Mucosa of descending colon (tissue), 3 donors: Measurements from ENCODE around the gene LPCAT1. TPM values are rescaled to one million over a fixed set of nuclear protein-coding genes. Genes with fewer than 3 reads are reported as not detected.

Experiments
- ATAC-seq: fragments of 200-7000 bp; cut with Tn5 transposase; one replicate; pipeline ENCODE4 v1.9.1; 2020; ENCODE audit warnings: mild to moderate bottlenecking, moderate library complexity
- DNase-seq, 3 donors: peaks; one replicate each; pipeline ENCODE4 v3.0.0-alpha.2; 2020
- H3K36me3 ChIP-seq: fragments of 200-600 bp; one replicate; pipeline ENCODE4 v1.8.0; 2021; ENCODE audit warnings: low read depth, mild to moderate bottlenecking
- H3K4me1 ChIP-seq: fragments of 200-600 bp; one replicate; pipeline ENCODE4 v1.8.0; 2021; ENCODE audit warnings: low read depth, mild to moderate bottlenecking
- H3K4me3 ChIP-seq: fragments of 200-600 bp; one replicate; pipeline ENCODE4 v1.8.0; 2021; ENCODE audit warnings: mild to moderate bottlenecking
- H3K9me3 ChIP-seq: fragments of 200-600 bp; one replicate; pipeline ENCODE4 v1.8.0; 2021; ENCODE audit warnings: mild to moderate bottlenecking
- CTCF ChIP-seq: fragments of 200-600 bp; IDR thresholded peaks from one replicate; pipeline ENCODE4 v1.8.0; 2022; ENCODE audit warnings: antibody characterized with exemption, mild to moderate bottlenecking
- intact Hi-C, 2 donors: fragments of 100-400 bp; cut with DNase I in 1 of 2; cut with micrococcal nuclease in 1 of 2; formaldehyde crosslinking; loops; one replicate each; pipeline versions ENCODE4 v1.11.0 to v1.11.1; 2022; cut with DNase I, micrococcal nuclease
- total RNA-seq, 3 donors: library from RNA; stranded (reverse); fragmentation: NEBNext Ultra II Directional in 2 of 3; extraction: Animal tissue kit (Norgen Biotek cat#: 25700) in 2 of 3; gene quantifications; one replicate each; pipeline versions ENCODE4 v1.2.1 to v1.2.4, GENCODE V29; 2021 to 2023
- donor health status: DM: no; HTN: no; CAD: no; lungs with moderate emphysema.
- donor health status: DM: no; HTN: no; CAD: no.
- donor health status: DM: no; HTN: yes; CAD: no.

The LPCAT1 gene
- total RNA-seq, 3 donors from 2014 or later, result 6.7 to 27.2 (median 26.0) TPM

DNA sequence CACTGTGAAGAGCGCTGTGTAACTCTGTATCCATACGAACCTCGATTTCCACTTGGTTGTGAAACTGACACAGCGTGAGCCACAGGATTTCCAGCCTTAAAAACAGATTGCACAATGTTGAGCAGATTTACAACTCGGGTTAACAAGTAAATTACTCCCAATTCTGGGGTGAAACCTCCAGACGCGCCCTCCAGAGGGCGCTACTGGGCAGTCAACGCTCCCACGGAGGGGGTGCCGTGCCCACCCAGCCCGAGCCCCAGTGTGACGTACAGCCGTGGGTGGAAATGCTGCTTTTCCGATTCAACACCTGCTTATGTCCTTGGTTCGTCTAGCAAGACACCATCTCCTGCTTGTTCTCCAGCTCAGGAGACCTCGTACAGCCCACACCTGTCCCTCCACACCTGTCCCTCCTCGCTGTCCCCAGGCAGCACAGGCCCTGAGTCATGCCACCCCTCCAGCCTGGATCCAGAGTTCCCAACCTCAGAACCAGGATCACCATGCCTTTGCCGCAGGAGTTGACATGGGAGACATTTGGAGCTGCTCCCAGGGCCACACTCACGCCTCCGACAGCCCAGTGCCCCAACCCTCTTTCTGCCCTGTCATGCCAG is 44.1 kb downstream of the LPCAT1 start:
- H3K4me1 ChIP-seq, result no peaks in the 10 kb centered on the region
- H3K4me3 ChIP-seq, result no peak overlapping the region
- H3K9me3 ChIP-seq, result no peaks in the 10 kb centered on the region
- intact Hi-C loops, result no loop called here
- peak; percentile 20 for TF ChIP-seq CTCF
- peak; percentile 59 for ATAC-seq
- DNase-seq, result peak; percentile 33 to 62 (median 46)
- no peaks in the 10 kb centered on the region for H3K36me3 ChIP-seq

GRCh38 chr5:1479066-1479465 is 44.7 kb downstream of the LPCAT1 start:
- DNase-seq (no peak), ATAC-seq (no peak)
- H3K4me1 ChIP-seq, result no peaks in the 10 kb centered on the region
- intact Hi-C loops, result no loop called here
- no peaks in the 10 kb centered on the region for H3K9me3 ChIP-seq
- H3K36me3 ChIP-seq, result no peaks in the 10 kb centered on the region
- no peak overlapping the region for H3K4me3 ChIP-seq
- TF ChIP-seq CTCF, result no peak

DNA sequence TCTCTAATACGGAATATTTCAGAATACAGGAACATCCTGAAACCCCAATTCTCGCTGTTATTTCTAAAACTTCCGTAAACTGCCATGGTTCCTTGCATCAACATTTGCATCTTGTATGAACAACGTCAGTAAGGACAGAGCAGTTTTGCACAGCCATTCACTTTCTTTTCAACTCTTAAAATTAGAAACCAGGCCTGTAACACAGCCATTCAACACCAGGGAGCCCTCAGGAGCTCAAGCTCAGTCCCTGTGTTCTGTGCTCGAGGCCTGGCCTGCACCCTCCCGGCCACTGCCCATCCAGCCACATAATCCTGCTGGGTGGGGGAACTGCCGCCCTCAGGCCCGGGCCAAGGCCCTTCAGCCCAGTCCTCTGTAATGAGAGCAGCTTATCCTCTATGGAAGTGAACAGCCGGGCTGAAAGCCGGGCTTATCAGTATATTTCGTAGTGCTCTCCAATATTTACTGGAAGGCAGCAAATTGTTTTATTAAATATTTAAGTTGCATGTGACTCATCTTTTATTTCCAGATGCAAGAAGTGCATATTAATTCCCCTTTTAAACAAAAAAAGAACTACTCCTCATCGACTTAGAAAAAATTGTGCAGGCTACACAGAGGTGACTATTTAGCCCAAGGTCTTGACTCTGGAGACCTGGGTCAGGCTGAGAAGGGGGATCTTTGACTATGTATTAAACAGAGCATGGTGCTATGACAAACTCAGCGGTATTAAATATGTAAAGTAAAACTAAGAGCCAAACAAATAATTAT is 45.3 kb downstream of the LPCAT1 start:
- intact Hi-C loops, result no loop called here
- no peak for ATAC-seq
- Histone ChIP-seq H3K4me1 (no peaks in the 10 kb centered on the region), H3K4me3 (no peak overlapping the region), H3K36me3 (no peaks in the 10 kb centered on the region), H3K9me3 (no peaks in the 10 kb centered on the region)
- no peak for TF ChIP-seq CTCF
- DNase-seq, result peak in 1 of 3 donors; percentile 17

- Histone ChIP-seq H3K4me3 (no peak overlapping the region), H3K4me1 (no peaks in the 10 kb centered on the region), H3K36me3 (no peaks in the 10 kb centered on the region), H3K9me3 (no peaks in the 10 kb centered on the region)
- DNase-seq, result peak; percentile 38 to 77 (median 49)
- no peak for TF ChIP-seq CTCF
- ATAC-seq, result peak; percentile 53
- intact Hi-C loops, result no loop called here
Measured at GRCh38 chr5:1477341-1477740, 46.4 kb downstream of the LPCAT1 start.

GRCh38 chr5:1476967-1477310 is 46.8 kb downstream of the LPCAT1 start:
- TF ChIP-seq CTCF, result no peak
- no peak for ATAC-seq
- intact Hi-C loops, result no loop called here
- no peaks in the 10 kb centered on the region for H3K9me3 ChIP-seq
- no peaks in the 10 kb centered on the region for H3K4me1 ChIP-seq
- no peak for DNase-seq
- H3K36me3 ChIP-seq, result no peaks in the 10 kb centered on the region
- no peak overlapping the region for H3K4me3 ChIP-seq
